ENCODE results near the gene LRRTM1.

LRRTM1 gene

GRCh38 chr2:80302001-80302313 lies 2.6 kb downstream of the LRRTM1 start:
- H3K4me3 ChIP-seq (replicated peaks; ENCODE audit: insufficient read depth, low read length): no peak overlapping the region
- no peak for DNase-seq (ENCODE audit: low read depth in 1 of 2, low spot score in 1 of 2)
- no peak overlapping the region for H3K27ac ChIP-seq (replicated peaks)
- peaks cover 29% of the 10 kb centered on the region for H3K27me3 ChIP-seq (ENCODE audit: insufficient read depth, poor library complexity, severe bottlenecking)
- TF ChIP-seq GABPA (IDR thresholded peaks at IDR 0.05; ENCODE audit: low read depth): no peak
- no peak for TF ChIP-seq CTCF (IDR thresholded peaks at IDR 0.05; ENCODE audit: insufficient read depth, low read length)
- TF ChIP-seq POLR2AphosphoS5 (IDR thresholded peaks at IDR 0.05; ENCODE audit: low read depth): no peak
- no peak for TF ChIP-seq REST (IDR thresholded peaks at IDR 0.05; ENCODE audit: insufficient replicate concordance, low read depth)
- no peak for TF ChIP-seq SPI1 (IDR thresholded peaks at IDR 0.05; ENCODE audit: borderline replicate concordance, low read depth)

GRCh38 chr2:80300954-80301353 lies 3.6 kb downstream of the LRRTM1 start:
- Histone ChIP-seq H3K4me3 (replicated peaks; ENCODE audit: insufficient read depth, low read length) (no peak overlapping the region), H3K27me3 (ENCODE audit: insufficient read depth, poor library complexity, severe bottlenecking) (peaks cover 29% of the 10 kb centered on the region), H3K27ac (replicated peaks) (no peak overlapping the region)
- no peak for TF ChIP-seq REST (IDR thresholded peaks at IDR 0.05; ENCODE audit: insufficient replicate concordance, low read depth)
- TF ChIP-seq GABPA (IDR thresholded peaks at IDR 0.05; ENCODE audit: low read depth): no peak
- TF ChIP-seq CTCF (IDR thresholded peaks at IDR 0.05; ENCODE audit: insufficient read depth, low read length): no peak
- TF ChIP-seq SPI1 (IDR thresholded peaks at IDR 0.05; ENCODE audit: borderline replicate concordance, low read depth): no peak
- TF ChIP-seq POLR2AphosphoS5 (IDR thresholded peaks at IDR 0.05; ENCODE audit: low read depth): no peak
- DNase-seq (ENCODE audit: low read depth in 1 of 2, low spot score in 1 of 2): no peak

GRCh38 chr2:80300346-80300745 lies 4.2 kb downstream of the LRRTM1 start:
- Histone ChIP-seq H3K27ac (replicated peaks) (no peak overlapping the region), H3K4me3 (replicated peaks; ENCODE audit: insufficient read depth, low read length) (no peak overlapping the region), H3K27me3 (ENCODE audit: insufficient read depth, poor library complexity, severe bottlenecking) (peaks cover 29% of the 10 kb centered on the region)
- DNase-seq (ENCODE audit: low read depth in 1 of 2, low spot score in 1 of 2): no peak
- TF ChIP-seq SPI1 (IDR thresholded peaks at IDR 0.05; ENCODE audit: borderline replicate concordance, low read depth) (no peak), CTCF (IDR thresholded peaks at IDR 0.05; ENCODE audit: insufficient read depth, low read length) (no peak), GABPA (IDR thresholded peaks at IDR 0.05; ENCODE audit: low read depth) (no peak), REST (IDR thresholded peaks at IDR 0.05; ENCODE audit: insufficient replicate concordance, low read depth) (no peak), POLR2AphosphoS5 (IDR thresholded peaks at IDR 0.05; ENCODE audit: low read depth) (no peak)
